Measurements from ENCODE around the gene ZBTB21.

The ZBTB21 gene

GRCh38 chr21:41991659-41992058 lies 18.5 kb downstream of the ZBTB21 start:
- DNase-seq (ENCODE audit: low spot score): no peak

- DNase-seq (ENCODE audit: low spot score): no peak
These were observed 20.5 kb downstream of the ZBTB21 start for GRCh38 chr21:41989698-41990097.

- no peak for DNase-seq (ENCODE audit: low spot score)
These were observed 22.9 kb downstream of the ZBTB21 start for GRCh38 chr21:41987310-41987709.

- no peak for DNase-seq (ENCODE audit: low spot score)
These were observed 24.3 kb downstream of the ZBTB21 start for GRCh38 chr21:41985662-41986416.

- no peak for DNase-seq (ENCODE audit: low spot score)
These were observed 26.9 kb downstream of the ZBTB21 start for GRCh38 chr21:41983229-41983628.

- no peak for DNase-seq (ENCODE audit: low spot score)
These were observed 29.6 kb downstream of the ZBTB21 start for GRCh38 chr21:41980561-41980960.

- no peak for DNase-seq (ENCODE audit: low spot score)
These were observed 30.3 kb downstream of the ZBTB21 start for GRCh38 chr21:41979751-41980369.

- no peak for DNase-seq (ENCODE audit: low spot score)
These were observed 30.8 kb downstream of the ZBTB21 start for GRCh38 chr21:41979335-41979734.

- DNase-seq (ENCODE audit: low spot score): no peak
These were observed 32.9 kb downstream of the ZBTB21 start for GRCh38 chr21:41977034-41977950.

- DNase-seq (ENCODE audit: low spot score): no peak
These were observed 33.5 kb downstream of the ZBTB21 start for GRCh38 chr21:41976611-41977010.

- no peak for DNase-seq (ENCODE audit: low spot score)
These were observed 34.5 kb downstream of the ZBTB21 start for GRCh38 chr21:41975391-41976272.

GRCh38 chr21:41974752-41975053 lies 35.5 kb downstream of the ZBTB21 start:
- DNase-seq (ENCODE audit: low spot score): no peak

GRCh38 chr21:41973861-41974751 lies 36.1 kb downstream of the ZBTB21 start:
- no peak for DNase-seq (ENCODE audit: low spot score)

- DNase-seq (ENCODE audit: low spot score): no peak
These were observed 36.7 kb downstream of the ZBTB21 start for GRCh38 chr21:41973427-41973831.

GRCh38 chr21:41972511-41973205 lies 37.5 kb downstream of the ZBTB21 start:
- DNase-seq (ENCODE audit: low spot score): no peak

- no peak for DNase-seq (ENCODE audit: low spot score)
These were observed 38.3 kb downstream of the ZBTB21 start for GRCh38 chr21:41971891-41972290.

GRCh38 chr21:41970751-41971653 lies 39.2 kb downstream of the ZBTB21 start:
- no peak for DNase-seq (ENCODE audit: low spot score)

- no peak for DNase-seq (ENCODE audit: low spot score)
These were observed 40.1 kb downstream of the ZBTB21 start for GRCh38 chr21:41970106-41970391.

- DNase-seq (ENCODE audit: low spot score): no peak
These were observed 42.5 kb downstream of the ZBTB21 start for GRCh38 chr21:41967708-41968107.

All from activated CD4-positive, alpha-beta T cell treated with anti-CD3 and anti-CD28 coated beads, Interleukin-2, Interleukin-4, amounts not matched to agents 100 ng/mL and 50 ng/mL, durations not matched to agents 16 hours and 8 hours (primary cell).